ENCODE results near the gene KCNQ1OT1.
"Not testable (repeated sequence)": the region's sequence is repeated elsewhere in the genome, so short reads cannot be mapped to it uniquely, and the experiment has no call there.

KCNQ1OT1 gene

GRCh38 chr11:2650343-2650867, 49.4 kb downstream of the KCNQ1OT1 start:
- no peak for DNase-seq

- no peak for DNase-seq
Observed at GRCh38 chr11:2649848-2650247, 49.9 kb downstream of the KCNQ1OT1 start.

GRCh38 chr11:2649400-2649799, 50.4 kb downstream of the KCNQ1OT1 start:
- DNase-seq, result no peak

- DNase-seq, result no peak
Observed at GRCh38 chr11:2647953-2648352, 51.8 kb downstream of the KCNQ1OT1 start.

GRCh38 chr11:2647167-2647566, 52.6 kb downstream of the KCNQ1OT1 start:
- DNase-seq, result no peak

GRCh38 chr11:2645779-2646118, 54.0 kb downstream of the KCNQ1OT1 start:
- DNase-seq, result no peak

GRCh38 chr11:2644844-2645778, 54.7 kb downstream of the KCNQ1OT1 start:
- DNase-seq, result no peak

- no peak for DNase-seq
Observed at GRCh38 chr11:2643746-2644145, 56.0 kb downstream of the KCNQ1OT1 start.

- no peak for DNase-seq
Observed at GRCh38 chr11:2641623-2642022, 58.2 kb downstream of the KCNQ1OT1 start.

GRCh38 chr11:2639763-2640162, 60.0 kb downstream of the KCNQ1OT1 start:
- not testable (repeated sequence) for DNase-seq

GRCh38 chr11:2631161-2631560, 68.6 kb downstream of the KCNQ1OT1 start:
- DNase-seq, result no peak

GRCh38 chr11:2630679-2631078, 69.1 kb downstream of the KCNQ1OT1 start:
- DNase-seq, result no peak

- DNase-seq, result no peak
Observed at GRCh38 chr11:2625183-2625582, 74.6 kb downstream of the KCNQ1OT1 start.

GRCh38 chr11:2621894-2622293, 77.9 kb downstream of the KCNQ1OT1 start:
- DNase-seq, result no peak

GRCh38 chr11:2612884-2613571, 86.8 kb downstream of the KCNQ1OT1 start:
- DNase-seq, result no peak

GRCh38 chr11:2609345-2609744, 90.4 kb downstream of the KCNQ1OT1 start:
- DNase-seq, result no peak

- no peak for DNase-seq
Observed at GRCh38 chr11:2599561-2600189, 100.1 kb downstream of the KCNQ1OT1 start.

- no peak for DNase-seq
Observed at GRCh38 chr11:2595204-2595603, 104.6 kb downstream of the KCNQ1OT1 start.

- no peak for DNase-seq
Observed at GRCh38 chr11:2594267-2594666, 105.5 kb downstream of the KCNQ1OT1 start.

GRCh38 chr11:2593393-2593950, 106.3 kb downstream of the KCNQ1OT1 start:
- no peak for DNase-seq

- DNase-seq, result no peak
Observed at GRCh38 chr11:2592559-2593392, 107.0 kb downstream of the KCNQ1OT1 start.

GRCh38 chr11:2591805-2592204, 108.0 kb downstream of the KCNQ1OT1 start:
- no peak for DNase-seq

Data from stimulated activated CD4-positive, alpha-beta T cell treated with anti-CD3 and anti-CD28 coated beads, Interleukin-15, amount 100 ng/mL, for 24 hours (primary cell).